ENCODE results near the gene PSMC3IP.
"Not testable (repeated sequence)": the region's sequence is repeated elsewhere in the genome, so short reads cannot be mapped to it uniquely, and the experiment has no call there.

- not testable (repeated sequence) for TF ChIP-seq POLR2A, CTCF (IDR thresholded peaks at IDR 0.05)
These were observed 44.5 kb upstream of the PSMC3IP start for GRCh38 chr17:42621987-42622386.
